HG02852 (cell line): Measurements from ENCODE around the gene CROCC2.

Source experiments
- ATAC-seq: cut with Tn5 transposase; IDR thresholded peaks from one replicate; pipeline ENCODE4 v1.9.1; 2021; ENCODE audit warnings: mild to moderate bottlenecking, moderate library complexity; ENCODE audit not compliant: unreplicated experiment

CROCC2 gene

DNA sequence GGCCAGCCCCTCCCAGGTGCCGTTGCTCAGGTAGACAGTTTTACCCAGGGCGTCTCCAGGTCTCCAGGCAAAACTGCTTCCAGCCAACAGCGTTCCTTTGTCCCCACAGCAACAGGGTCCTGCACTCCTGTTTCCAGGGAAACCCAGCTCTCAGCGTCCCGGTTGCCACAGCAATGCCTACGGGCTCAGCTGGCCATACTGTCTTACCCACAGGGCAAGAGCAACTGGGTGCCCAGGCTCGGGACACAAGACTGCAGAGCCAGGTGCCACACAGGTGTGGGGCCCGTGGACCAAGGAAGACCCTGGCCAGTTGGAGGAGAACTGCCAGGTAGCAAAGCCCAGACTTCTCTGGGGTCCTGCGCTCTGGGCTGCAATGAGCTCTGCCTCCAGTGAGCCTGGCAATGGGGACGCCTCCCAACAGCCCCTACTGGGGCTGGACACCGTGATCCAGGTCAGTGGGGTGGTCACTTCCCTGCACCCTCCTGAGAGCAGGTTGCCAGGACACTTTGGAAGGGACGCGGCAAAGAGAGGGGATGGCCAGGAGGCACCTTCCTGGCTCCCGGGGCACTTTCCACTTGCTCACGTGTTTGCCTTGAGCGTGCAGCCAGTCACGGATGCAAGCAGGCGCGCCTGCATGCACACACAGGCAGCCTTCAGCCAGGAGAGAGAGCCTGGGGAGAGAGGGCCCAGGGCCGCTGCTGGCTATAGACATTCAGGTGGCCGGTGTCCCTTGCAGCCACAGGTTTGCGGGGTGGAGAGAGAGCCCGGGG lies at the start of gene CROCC2:
TSS of gene CROCC2 (plus strand) at position 196 of the 770 bp plus-strand sequence. CDS start at position 374, 178 bp downstream.
- no peak for ATAC-seq

- no peak for ATAC-seq
Measured at GRCh38 chr2:240857039-240858008, 48.8 kb upstream of the CROCC2 start.

- ATAC-seq = no peak
Measured at GRCh38 chr2:240858321-240858720, 47.8 kb upstream of the CROCC2 start.

DNA sequence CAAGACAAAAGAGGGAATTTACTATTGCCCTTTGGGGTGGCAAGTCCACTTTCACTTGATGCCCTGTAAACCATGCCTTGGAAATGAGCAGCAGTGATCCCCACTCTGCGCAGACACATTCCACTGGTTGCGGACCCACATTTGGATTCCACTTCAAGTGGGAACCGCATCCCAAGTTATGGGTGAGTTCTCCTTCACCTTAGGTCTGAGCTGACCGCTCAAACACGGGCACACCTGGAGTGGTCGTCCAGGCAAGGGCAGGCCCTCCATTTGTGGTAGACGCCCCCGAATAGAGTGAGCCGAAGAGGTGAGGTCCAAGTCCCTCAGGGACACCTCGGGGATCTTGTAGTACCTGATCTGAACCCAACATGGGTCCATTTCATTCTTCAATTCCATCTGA lies 47.3 kb upstream of the CROCC2 start:
- no peak for ATAC-seq

- ATAC-seq = no peak
Measured at GRCh38 chr2:240861547-240861946, 44.6 kb upstream of the CROCC2 start.

GRCh38 chr2:240864475-240864874 lies 41.7 kb upstream of the CROCC2 start:
- no peak for ATAC-seq

DNA sequence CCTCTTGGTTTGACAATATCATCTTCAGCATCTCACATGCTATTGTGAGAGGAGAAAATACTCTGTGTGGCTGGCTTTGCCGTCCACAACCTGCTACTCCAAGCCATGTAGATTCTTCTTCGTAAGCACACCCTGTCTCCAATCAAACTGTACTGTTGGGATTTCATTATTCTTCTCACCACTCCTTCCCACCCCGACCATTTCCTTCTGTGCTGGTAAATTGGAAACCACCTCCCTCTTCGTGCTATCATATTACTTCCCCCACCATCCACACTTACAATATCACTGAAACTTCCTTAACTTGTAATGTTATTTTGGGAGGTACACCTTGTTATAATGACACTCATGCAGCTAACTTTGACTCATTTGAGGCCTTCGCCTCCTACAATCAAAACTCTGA lies 40.7 kb upstream of the CROCC2 start:
- no peak for ATAC-seq

DNA sequence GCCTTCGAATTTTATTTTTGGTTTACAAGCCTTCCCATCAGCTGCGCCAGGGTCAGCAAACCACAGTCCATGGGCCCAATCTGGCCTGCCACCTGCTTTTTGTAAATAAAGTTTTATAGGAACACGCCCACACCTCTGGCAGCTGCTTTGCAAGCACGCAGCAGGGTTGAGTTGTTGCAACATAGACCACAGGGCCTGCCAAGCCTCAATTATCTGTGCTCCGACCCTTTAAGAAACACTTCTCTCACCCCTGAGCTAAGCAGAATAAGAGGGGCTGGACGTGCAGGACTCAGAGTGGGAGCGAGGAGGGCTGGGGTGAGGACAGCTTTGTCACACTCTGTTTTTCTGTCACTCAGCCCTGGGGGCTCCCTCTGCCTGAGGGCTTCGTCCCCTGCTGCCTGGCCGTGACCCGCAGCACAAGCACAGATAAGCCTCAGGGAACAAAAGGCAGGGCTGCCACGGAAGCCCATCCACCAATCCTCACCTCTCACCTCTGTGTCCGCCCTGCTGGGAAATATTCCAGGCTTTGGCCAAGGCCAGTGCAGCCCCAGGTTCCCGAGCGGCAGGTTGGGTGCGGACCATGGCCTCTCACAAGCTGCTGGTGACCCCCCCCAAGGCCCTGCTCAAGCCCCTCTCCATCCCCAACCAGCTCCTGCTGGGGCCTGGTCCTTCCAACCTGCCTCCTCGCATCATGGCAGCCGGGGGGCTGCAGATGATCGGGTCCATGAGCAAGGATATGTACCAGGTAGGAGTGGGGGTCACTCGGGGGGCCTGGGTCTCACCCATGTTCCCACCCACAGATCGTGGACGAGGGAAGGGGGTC lies 37.6 kb upstream of the CROCC2 start, which contains the start of gene AGXT:
TSS of gene AGXT (plus strand) at position 539 of the 823 bp plus-strand sequence. CDS start at position 581, 42 bp downstream.
- ATAC-seq = no peak

DNA sequence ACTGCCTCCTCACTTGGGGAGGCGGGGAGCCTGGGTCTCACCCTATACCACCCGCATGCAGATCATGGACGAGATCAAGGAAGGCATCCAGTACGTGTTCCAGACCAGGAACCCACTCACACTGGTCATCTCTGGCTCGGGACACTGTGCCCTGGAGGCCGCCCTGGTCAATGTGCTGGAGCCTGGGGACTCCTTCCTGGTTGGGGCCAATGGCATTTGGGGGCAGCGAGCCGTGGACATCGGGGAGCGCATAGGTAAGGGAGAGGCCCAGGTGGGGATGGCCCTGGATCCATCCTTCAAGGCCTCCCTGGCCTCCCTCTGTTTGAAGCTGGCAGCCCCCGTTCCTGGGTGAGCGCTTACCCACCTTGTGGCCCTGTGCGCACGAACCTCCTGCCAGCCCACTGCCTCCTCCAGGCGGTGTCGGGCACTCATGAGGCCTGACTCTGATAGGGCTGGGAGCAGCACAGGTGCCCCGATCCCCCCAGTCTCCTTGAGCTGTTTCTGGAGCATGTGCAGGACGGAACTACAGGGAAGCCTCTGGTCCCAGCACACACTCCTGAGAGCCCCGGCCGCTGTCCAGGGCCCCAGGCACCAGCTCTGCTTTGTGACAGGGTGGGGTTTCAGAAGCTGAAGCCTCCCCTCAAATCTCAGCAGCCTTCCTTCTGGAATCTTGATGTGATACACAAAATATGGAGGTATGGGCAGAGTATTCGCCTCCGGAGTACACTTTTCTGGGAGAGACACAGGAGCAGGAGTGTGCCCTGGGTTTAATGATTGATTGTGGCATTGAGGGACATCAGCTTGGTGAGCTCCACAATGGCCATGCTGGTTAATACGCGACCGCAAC lies 36.8 kb upstream of the CROCC2 start:
- no peak for ATAC-seq

- no peak for ATAC-seq
Measured at GRCh38 chr2:240869956-240870875, 35.9 kb upstream of the CROCC2 start.

GRCh38 chr2:240871071-240871958 lies 34.8 kb upstream of the CROCC2 start:
- no peak for ATAC-seq

- no peak for ATAC-seq
Measured at GRCh38 chr2:240872317-240873097, 33.6 kb upstream of the CROCC2 start.

- no peak for ATAC-seq
Measured at GRCh38 chr2:240873098-240873788, 32.9 kb upstream of the CROCC2 start.

- no peak for ATAC-seq
Measured at GRCh38 chr2:240873805-240874714, 32.1 kb upstream of the CROCC2 start.

- no peak for ATAC-seq
Measured at GRCh38 chr2:240874715-240875227, 31.4 kb upstream of the CROCC2 start.
